Right lobe of liver (tissue), 4 donors: Measurements from ENCODE around the gene ZSCAN10.

Experiments
- CTCF ChIP-seq, 4 donors: fragments of 200-600 bp in 3 of 4; fragments of 450-650 bp in 1 of 4; IDR thresholded peaks; one replicate each; pipeline versions ENCODE4 v1.5.1 to v1.8.0; 2016 to 2022; ENCODE audit warnings: antibody characterized with exemption in 4 of 4, mild to moderate bottlenecking in 2 of 4
- POLR2A ChIP-seq: fragments of 450-650 bp; IDR thresholded peaks from one replicate; pipeline ENCODE4 v1.6.1; 2017; ENCODE audit warnings: antibody characterized with exemption, mild to moderate bottlenecking
- donor health status: DM: no; HTN: no; CAD: no.
- donor health status: DM: no; HTN: no; CAD: no.
- donor health status: DM: no; HTN: yes; CAD: no.

DNA sequence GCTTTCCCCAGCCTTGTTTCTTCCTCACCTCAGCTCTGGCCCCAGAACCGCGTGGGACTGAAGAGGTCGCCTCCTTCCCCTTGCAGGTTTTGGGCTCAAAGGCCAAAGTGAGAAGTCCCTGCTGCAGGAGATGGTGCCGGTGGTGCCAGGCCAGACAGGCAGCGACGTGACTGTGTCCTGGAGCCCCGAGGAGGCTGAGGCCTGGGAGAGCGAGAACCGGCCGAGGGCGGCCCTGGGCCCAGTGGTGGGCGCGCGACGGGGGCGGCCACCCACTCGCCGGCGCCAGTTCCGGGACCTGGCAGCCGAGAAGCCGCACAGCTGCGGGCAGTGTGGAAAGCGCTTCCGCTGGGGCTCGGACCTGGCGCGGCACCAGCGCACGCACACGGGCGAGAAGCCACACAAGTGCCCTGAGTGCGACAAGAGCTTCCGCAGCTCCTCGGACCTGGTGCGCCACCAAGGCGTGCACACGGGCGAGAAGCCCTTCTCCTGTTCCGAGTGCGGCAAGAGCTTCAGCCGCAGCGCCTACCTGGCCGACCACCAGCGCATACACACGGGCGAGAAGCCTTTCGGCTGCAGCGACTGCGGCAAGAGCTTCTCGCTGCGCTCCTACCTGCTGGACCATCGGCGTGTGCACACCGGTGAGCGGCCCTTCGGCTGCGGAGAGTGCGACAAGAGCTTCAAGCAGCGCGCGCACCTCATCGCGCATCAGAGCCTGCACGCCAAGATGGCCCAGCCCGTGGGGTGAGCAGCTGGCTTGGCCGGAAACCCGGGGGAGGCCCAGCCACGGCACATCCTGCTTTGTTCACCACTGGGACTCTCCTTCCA lies 41.7 kb upstream of the ZSCAN10 start:
- TF ChIP-seq CTCF (IDR thresholded peaks at IDR 0.05) (no peak), POLR2A (no peak)
